GM12874 (cell line): ENCODE measurements around the gene KIAA0232.

ENCODE experiments used
- CTCF ChIP-seq: IDR thresholded peaks from 2 replicates; pipeline ENCODE4 v1.5.1; 2011; ENCODE audit warnings: low read depth, mild to moderate bottlenecking, control low read depth, low read length, moderate library complexity; ENCODE audit not compliant: insufficient read depth

KIAA0232 gene

GRCh38 chr4:6918338-6918737 lies 135.8 kb downstream of the KIAA0232 start:
- no peak for TF ChIP-seq CTCF

- no peak for TF ChIP-seq CTCF
Observed at GRCh38 chr4:6920171-6920570, 137.6 kb downstream of the KIAA0232 start.

GRCh38 chr4:6923507-6923906 lies 141.0 kb downstream of the KIAA0232 start:
- no peak for TF ChIP-seq CTCF

GRCh38 chr4:6924361-6924779 lies 141.8 kb downstream of the KIAA0232 start:
- TF ChIP-seq CTCF, result no peak

- TF ChIP-seq CTCF, result no peak
Observed at GRCh38 chr4:6925357-6925836, 142.9 kb downstream of the KIAA0232 start.

- TF ChIP-seq CTCF, result no peak
Observed at GRCh38 chr4:6926081-6926480, 143.6 kb downstream of the KIAA0232 start.

GRCh38 chr4:6926681-6927478 lies 144.4 kb downstream of the KIAA0232 start:
- no peak for TF ChIP-seq CTCF
